Gastroesophageal sphincter (tissue), 3 donors: ENCODE measurements around the gene MCM3AP.

Experiments
- CTCF ChIP-seq, 4 experiments: fragments of 200-600 bp in 2 of 4; fragments of 450-650 bp in 2 of 4; sonication (generic) in 1 of 4; IDR thresholded peaks; one replicate each; pipeline ENCODE4 v1.5.1; 2017 to 2019; ENCODE audit warnings: antibody characterized with exemption in 4 of 4, mild to moderate bottlenecking in 2 of 4, moderate library complexity in 2 of 4
- POLR2AphosphoS5 ChIP-seq: sonication (generic); formaldehyde crosslinking; IDR thresholded peaks from one replicate; pipeline ENCODE4 v1.6.1; 2017; ENCODE audit warnings: antibody characterized with exemption

GRCh38 chr21:46299167-46299566 lies 13.8 kb upstream of the MCM3AP start:
- no peak for TF ChIP-seq POLR2AphosphoS5
- no peak for TF ChIP-seq CTCF (IDR thresholded peaks at IDR 0.05)
